ENCODE data around the gene FHOD3.

- no peak for TF ChIP-seq POLR2AphosphoS5 (IDR thresholded peaks at IDR 0.05; ENCODE audit: low read depth, low read length)
- no peak for TF ChIP-seq SPI1 (IDR thresholded peaks at IDR 0.05; ENCODE audit: low read depth, low read length)
- no peak for TF ChIP-seq TAF1 (IDR thresholded peaks at IDR 0.05; ENCODE audit: low read depth, low read length)
Measured at GRCh38 chr18:36297417-36298125, at the start of gene FHOD3.

Data from GM12891 (cell line).